GM19099 (cell line): Measurements from ENCODE around the gene AFAP1L2.

Experiments
- POLR2A ChIP-seq: IDR thresholded peaks from 3 replicates; pipeline ENCODE4 v1.6.1; 2011; ENCODE audit warnings: low read depth; ENCODE audit not compliant: insufficient read length; ENCODE audit errors: extremely low read depth

Gene AFAP1L2

GRCh38 chr10:114384181-114384580 lies 20.1 kb downstream of the AFAP1L2 start:
- TF ChIP-seq POLR2A, result no peak

GRCh38 chr10:114380797-114381196 lies 23.5 kb downstream of the AFAP1L2 start:
- TF ChIP-seq POLR2A, result no peak

- no peak for TF ChIP-seq POLR2A
Observed at GRCh38 chr10:114380060-114380459, 24.2 kb downstream of the AFAP1L2 start.

GRCh38 chr10:114379631-114380041 lies 24.7 kb downstream of the AFAP1L2 start:
- no peak for TF ChIP-seq POLR2A

- TF ChIP-seq POLR2A, result no peak
Observed at GRCh38 chr10:114376523-114376922, 27.8 kb downstream of the AFAP1L2 start.

- no peak for TF ChIP-seq POLR2A
Observed at GRCh38 chr10:114375047-114375446, 29.3 kb downstream of the AFAP1L2 start.

GRCh38 chr10:114374053-114374791 lies 30.1 kb downstream of the AFAP1L2 start:
- TF ChIP-seq POLR2A, result no peak

GRCh38 chr10:114373631-114374030 lies 30.7 kb downstream of the AFAP1L2 start:
- no peak for TF ChIP-seq POLR2A

GRCh38 chr10:114372995-114373394 lies 31.3 kb downstream of the AFAP1L2 start:
- no peak for TF ChIP-seq POLR2A

- TF ChIP-seq POLR2A, result no peak
Observed at GRCh38 chr10:114372179-114372578, 32.1 kb downstream of the AFAP1L2 start.

GRCh38 chr10:114370966-114371365 lies 33.3 kb downstream of the AFAP1L2 start:
- no peak for TF ChIP-seq POLR2A

GRCh38 chr10:114370199-114370598 lies 34.1 kb downstream of the AFAP1L2 start:
- no peak for TF ChIP-seq POLR2A

- TF ChIP-seq POLR2A, result no peak
Observed at GRCh38 chr10:114368057-114368391, 36.3 kb downstream of the AFAP1L2 start.

GRCh38 chr10:114367351-114368056 lies 36.8 kb downstream of the AFAP1L2 start:
- TF ChIP-seq POLR2A, result no peak

- TF ChIP-seq POLR2A, result no peak
Observed at GRCh38 chr10:114364726-114365125, 39.6 kb downstream of the AFAP1L2 start.

GRCh38 chr10:114363745-114364454 lies 40.4 kb downstream of the AFAP1L2 start:
- TF ChIP-seq POLR2A, result no peak
